Measurements from ENCODE around the gene MYRF.

DNA sequence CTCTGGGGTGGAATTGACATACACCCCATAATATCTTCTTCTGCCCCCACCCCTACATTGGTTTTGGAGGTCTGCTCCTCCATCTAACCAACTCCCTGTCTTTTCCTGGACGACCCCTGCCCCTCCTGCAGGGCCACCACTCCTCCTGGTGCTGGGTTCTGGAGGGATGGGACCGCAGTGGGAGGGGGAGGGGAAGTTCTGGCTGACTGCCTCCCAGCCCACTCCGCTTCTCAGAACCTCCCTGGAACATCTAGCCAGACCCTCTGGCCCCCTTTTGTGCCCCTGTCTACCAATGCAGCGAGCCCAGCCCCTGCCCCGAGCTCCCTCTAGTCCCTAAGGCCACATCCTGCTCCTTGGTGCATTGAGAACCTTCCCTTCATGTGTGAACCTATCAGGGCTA, 1.2 kb downstream of the MYRF start:
- TF ChIP-seq, protein P1, sequence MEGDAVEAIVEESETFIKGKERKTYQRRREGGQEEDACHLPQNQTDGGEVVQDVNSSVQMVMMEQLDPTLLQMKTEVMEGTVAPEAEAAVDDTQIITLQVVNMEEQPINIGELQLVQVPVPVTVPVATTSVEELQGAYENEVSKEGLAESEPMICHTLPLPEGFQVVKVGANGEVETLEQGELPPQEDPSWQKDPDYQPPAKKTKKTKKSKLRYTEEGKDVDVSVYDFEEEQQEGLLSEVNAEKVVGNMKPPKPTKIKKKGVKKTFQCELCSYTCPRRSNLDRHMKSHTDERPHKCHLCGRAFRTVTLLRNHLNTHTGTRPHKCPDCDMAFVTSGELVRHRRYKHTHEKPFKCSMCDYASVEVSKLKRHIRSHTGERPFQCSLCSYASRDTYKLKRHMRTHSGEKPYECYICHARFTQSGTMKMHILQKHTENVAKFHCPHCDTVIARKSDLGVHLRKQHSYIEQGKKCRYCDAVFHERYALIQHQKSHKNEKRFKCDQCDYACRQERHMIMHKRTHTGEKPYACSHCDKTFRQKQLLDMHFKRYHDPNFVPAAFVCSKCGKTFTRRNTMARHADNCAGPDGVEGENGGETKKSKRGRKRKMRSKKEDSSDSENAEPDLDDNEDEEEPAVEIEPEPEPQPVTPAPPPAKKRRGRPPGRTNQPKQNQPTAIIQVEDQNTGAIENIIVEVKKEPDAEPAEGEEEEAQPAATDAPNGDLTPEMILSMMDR (IDR thresholded peaks at IDR 0.05) = no peak
- no peak for TF ChIP-seq POLR2A (IDR thresholded peaks at IDR 0.05)

Measured in adrenal gland (tissue), 5 donors.